A673 (cell line): ENCODE results near the gene UNK.

Experiments used
- CTCF ChIP-seq: fragments of 300-800, 200-600 bp; sonication (generic); conservative IDR thresholded peaks from 2 replicates; pipeline ENCODE4 v1.5.1; 2017; ENCODE audit warnings: low read depth, mild to moderate bottlenecking, antibody characterized with exemption, low read length, moderate library complexity, mixed read lengths
- EZH2 ChIP-seq: fragments of 200-600 bp; sonication (generic); IDR thresholded peaks from 2 replicates; pipeline ENCODE4 v1.6.1; 2017; ENCODE audit warnings: borderline replicate concordance, low read depth, mild to moderate bottlenecking, mixed read lengths, antibody characterized with exemption, low read length; ENCODE audit not compliant: poor library complexity, severe bottlenecking

- no peak for TF ChIP-seq CTCF
- no peak for TF ChIP-seq EZH2
Measured at GRCh38 chr17:75814021-75814395, 29.4 kb downstream of the UNK start.
